Dermis microvascular lymphatic vessel endothelial cell (primary cell): Measurements from ENCODE around the gene HSPG2. TPM values are rescaled to one million over a fixed set of nuclear protein-coding genes. Genes with fewer than 3 reads are reported as not detected.

ENCODE experiments used
- DNase-seq, 2 donors: peaks; one replicate each; pipeline versions ENCODE4 v3.0.0 to v3.0.0-alpha.2; 2010; ENCODE audit warnings: low read depth in 2 of 2
- total RNA-seq: library from RNA; depleted of rRNA; stranded (reverse); fragments of >200 nt; gene quantifications from 2 replicates; pipeline ENCODE4 v1.2.1, GENCODE V29; 2014

The HSPG2 gene
- total RNA-seq, 1 donor from 2014 or later = 281 TPM

- DNase-seq = no peak
Observed at GRCh38 chr1:21882721-21883415, 54.2 kb downstream of the HSPG2 start.

- no peak for DNase-seq
Observed at GRCh38 chr1:21881250-21881649, 55.9 kb downstream of the HSPG2 start.

GRCh38 chr1:21880619-21880970, 56.5 kb downstream of the HSPG2 start:
- DNase-seq = no peak

GRCh38 chr1:21879928-21880618, 57.0 kb downstream of the HSPG2 start:
- no peak for DNase-seq

GRCh38 chr1:21878840-21879478, 58.2 kb downstream of the HSPG2 start:
- DNase-seq = no peak

- no peak for DNase-seq
Observed at GRCh38 chr1:21878009-21878773, 58.9 kb downstream of the HSPG2 start.

- no peak for DNase-seq
Observed at GRCh38 chr1:21876267-21876666, 60.8 kb downstream of the HSPG2 start.

- no peak for DNase-seq
Observed at GRCh38 chr1:21875621-21876063, 61.5 kb downstream of the HSPG2 start.

GRCh38 chr1:21874778-21875547, 62.1 kb downstream of the HSPG2 start:
- DNase-seq = no peak

- DNase-seq = no peak
Observed at GRCh38 chr1:21874328-21874727, 62.8 kb downstream of the HSPG2 start.

- no peak for DNase-seq
Observed at GRCh38 chr1:21873761-21874160, 63.3 kb downstream of the HSPG2 start.

- DNase-seq = no peak
Observed at GRCh38 chr1:21873174-21873573, 63.9 kb downstream of the HSPG2 start.

- DNase-seq = no peak
Observed at GRCh38 chr1:21872445-21873079, 64.5 kb downstream of the HSPG2 start.

GRCh38 chr1:21871943-21872342, 65.2 kb downstream of the HSPG2 start:
- DNase-seq = no peak

GRCh38 chr1:21870611-21871010, 66.5 kb downstream of the HSPG2 start:
- no peak for DNase-seq

GRCh38 chr1:21869620-21870121, 67.4 kb downstream of the HSPG2 start:
- peak; percentile 45 to 83 for DNase-seq

- DNase-seq = no peak
Observed at GRCh38 chr1:21868941-21869454, 68.1 kb downstream of the HSPG2 start.

- no peak for DNase-seq
Observed at GRCh38 chr1:21868482-21868881, 68.6 kb downstream of the HSPG2 start.

GRCh38 chr1:21867451-21867996, 69.6 kb downstream of the HSPG2 start:
- DNase-seq = no peak

- no peak for DNase-seq
Observed at GRCh38 chr1:21866707-21867043, 70.4 kb downstream of the HSPG2 start.
